ENCODE results near the gene ARMH4. TPM values are rescaled to one million over a fixed set of nuclear protein-coding genes. Genes with fewer than 3 reads are reported as not detected.

Gene ARMH4
- total and polyA plus RNA-seq, 10 of the 15 experiments (the other 5 are each of a cell fraction or from before 2014, with no cell fraction given): 0.50 to 0.97 (median 0.60) TPM; not detected in 7

GRCh38 chr14:58085877-58086276 is 66.1 kb downstream of the ARMH4 start:
- SMC1A ChIA-PET (ENCODE audit: uncharacterized antibody, unreplicated experiment): no interaction called here

More at GRCh38 chr14:58085877-58086276, 66.1 kb downstream of the ARMH4 start:
- no peak for FAIRE-seq
- ChIA-PET POLR2A (no interaction called here), CTCF (interaction anchor here (0.5 to 1.3 kb wide), 3 partner anchors 16 to 397 kb away, joined by 3 read pairs; no protein-coding TSS in a partner anchor), RAD21 (ENCODE audit: unreplicated experiment) (interaction anchor here (1.1 kb wide), 1 partner anchor 13 kb away, joined by 3 read pairs; no protein-coding TSS in a partner anchor)
- in situ Hi-C loops (cut with MboI) (no loop called here), intact Hi-C loops (cut with micrococcal nuclease; ENCODE audit: unreplicated experiment) (no loop called here)
- no peaks in the 10 kb centered on the region for H4K20me1 ChIP-seq (ENCODE audit: control insufficient read depth, insufficient read depth)
- no peaks in the 10 kb centered on the region for H3K4me1 ChIP-seq (ENCODE audit: control insufficient read depth, insufficient read depth, low read length)
- H2AFZ ChIP-seq (ENCODE audit: control insufficient read depth, low read depth, low read length): no peak overlapping the region
- no peak overlapping the region for H3K27ac ChIP-seq (ENCODE audit: control insufficient read depth, insufficient read depth)
- no peak for ATAC-seq
- H3K9ac ChIP-seq (ENCODE audit: control insufficient read depth, insufficient read depth, low read length): no peak overlapping the region
- TF ChIP-seq REST (IDR thresholded peaks at IDR 0.05; ENCODE audit: low read depth, low read length) (no peak), STAT1 (conservative IDR thresholded peaks at IDR 0.05) (no peak), SMC3 (IDR thresholded peaks at IDR 0.05; ENCODE audit: borderline replicate concordance, low read length) (no peak), IRF4 (IDR thresholded peaks at IDR 0.05; ENCODE audit: low read depth, low read length) (no peak), TCF3 (IDR thresholded peaks at IDR 0.05; ENCODE audit: borderline replicate concordance, insufficient read depth, low read depth, low read length) (no peak), KAT2A (conservative IDR thresholded peaks at IDR 0.05; ENCODE audit: control insufficient read depth, low read depth, low read length) (no peak), ZZZ3 (IDR thresholded peaks at IDR 0.05; ENCODE audit: control insufficient read depth, insufficient read length, low read depth) (no peak), CBFB (IDR thresholded peaks at IDR 0.05; ENCODE audit: low read depth) (no peak), MTA3 (IDR thresholded peaks at IDR 0.05; ENCODE audit: borderline replicate concordance, low read length) (no peak), PML (IDR thresholded peaks at IDR 0.05; ENCODE audit: low read length) (no peak)
- H3K4me2 ChIP-seq (ENCODE audit: control insufficient read depth, insufficient read depth): no peak overlapping the region
- no peaks in the 10 kb centered on the region for H3K9me3 ChIP-seq (replicated peaks; ENCODE audit: control insufficient read depth, insufficient read depth, low read length)
- DNase-seq (ENCODE audit: low read depth, low spot score): no peak
- BruUV-seq (replicated peaks): no TSS peak
- WGBS (ENCODE audit: insufficient coverage, insufficient replicate concordance, low lambda C conversion rate, missing lambda C conversion rate): 48% methylated on average over 4 of the region's 4 CpGs
- no peaks in the 10 kb centered on the region for H3K79me2 ChIP-seq (ENCODE audit: control insufficient read depth, insufficient read depth, low read length)
- H3K27me3 ChIP-seq (replicated peaks in 1 of 2; ENCODE audit: control insufficient read depth in 2 of 2, insufficient read depth in 2 of 2, low read length in 1 of 2): no peaks in the 10 kb centered on the region; a peak in 1 of 4 replicates
- no peak overlapping the region for H3K4me3 ChIP-seq
- H3K36me3 ChIP-seq (ENCODE audit: control insufficient read depth in 2 of 2, insufficient read depth in 2 of 2, low read length in 1 of 2): no peaks in the 10 kb centered on the region
